T1000 (cell line): ENCODE measurements around the gene FMO5.
"Not testable (repeated sequence)": the region's sequence is repeated elsewhere in the genome, so short reads cannot be mapped to it uniquely, and the experiment has no call there.

Experiments
- DNase-seq: peaks from one replicate; lab custom pipeline; 2025; ENCODE audit warnings: mixed read lengths; lab: John Stamatoyannopoulos, UW

Gene FMO5

DNA sequence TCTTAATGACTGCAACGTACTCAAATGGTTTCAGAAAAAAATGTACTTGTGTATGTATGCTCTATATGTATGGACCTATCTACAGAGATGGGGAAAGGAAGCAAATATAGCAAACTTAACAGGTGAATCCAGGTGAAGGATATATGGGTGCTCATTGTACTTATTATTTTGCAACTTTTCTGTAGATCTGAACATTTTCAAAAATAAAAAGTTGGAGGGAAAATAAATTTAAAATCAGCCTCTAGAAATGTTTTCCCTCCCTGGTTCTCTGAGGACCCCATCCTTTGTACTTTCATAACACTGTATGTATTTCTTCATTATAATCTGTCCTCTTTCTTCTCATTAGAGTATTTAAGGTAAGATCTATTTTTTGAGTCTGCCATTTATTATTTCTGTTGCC lies 17.9 kb downstream of the FMO5 start:
- DNase-seq, result no peak

DNA sequence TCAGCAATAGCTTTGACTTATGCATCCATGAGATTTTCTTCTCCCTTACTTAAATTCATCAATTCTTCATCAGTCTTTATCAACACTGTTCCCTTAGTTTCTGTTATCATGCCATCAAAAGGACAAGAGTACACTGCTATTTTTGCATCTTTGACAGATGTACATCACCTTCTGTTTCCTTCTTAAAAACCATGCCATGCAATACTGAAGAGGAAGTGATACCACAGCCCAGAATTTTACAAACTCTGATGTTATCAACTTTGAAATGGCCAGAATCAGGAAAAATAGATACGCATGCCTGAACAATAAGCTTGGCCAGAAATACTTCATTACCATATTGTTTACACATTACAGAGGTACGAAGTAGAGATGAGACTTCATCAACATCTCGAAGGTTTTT lies 21.1 kb downstream of the FMO5 start:
- DNase-seq, result no peak

DNA sequence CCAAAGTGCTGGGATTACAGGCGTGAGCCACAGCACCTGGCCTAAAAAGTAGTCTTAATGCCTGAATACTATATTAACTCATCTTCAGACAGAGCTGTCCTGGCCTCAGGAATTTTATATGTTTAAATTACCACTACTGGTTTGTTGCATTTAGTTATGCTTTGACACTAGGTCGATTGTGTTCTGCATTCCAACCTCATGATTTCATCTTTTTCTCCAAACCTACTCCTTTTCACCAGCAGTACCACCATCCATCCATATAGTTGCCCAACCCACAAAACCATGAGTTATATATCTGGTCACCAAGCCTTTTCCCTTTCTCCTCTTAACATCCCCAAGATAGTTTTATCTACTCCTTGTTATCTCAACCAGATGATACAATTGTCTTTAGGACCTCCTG lies 22.6 kb downstream of the FMO5 start:
- no peak for DNase-seq

DNA sequence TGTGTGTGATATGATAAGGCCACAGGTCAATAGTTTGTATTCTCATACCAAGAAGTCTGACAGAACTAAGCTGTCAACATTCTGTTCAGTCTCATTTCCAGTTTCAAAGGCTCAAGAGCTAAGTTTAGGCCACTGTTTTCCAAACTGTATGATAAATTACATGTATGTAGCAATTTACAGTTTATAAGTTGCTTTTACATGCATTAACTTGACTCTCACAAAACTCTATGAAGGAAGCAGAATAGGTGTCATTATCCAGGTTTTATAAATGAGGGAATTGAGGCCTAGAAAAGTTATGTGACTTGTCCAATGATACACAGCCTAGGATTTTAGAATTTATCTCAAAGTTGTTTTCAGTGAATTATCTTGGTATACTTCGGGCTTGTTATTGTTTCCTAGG lies 23.4 kb downstream of the FMO5 start:
- DNase-seq, result no peak

DNA sequence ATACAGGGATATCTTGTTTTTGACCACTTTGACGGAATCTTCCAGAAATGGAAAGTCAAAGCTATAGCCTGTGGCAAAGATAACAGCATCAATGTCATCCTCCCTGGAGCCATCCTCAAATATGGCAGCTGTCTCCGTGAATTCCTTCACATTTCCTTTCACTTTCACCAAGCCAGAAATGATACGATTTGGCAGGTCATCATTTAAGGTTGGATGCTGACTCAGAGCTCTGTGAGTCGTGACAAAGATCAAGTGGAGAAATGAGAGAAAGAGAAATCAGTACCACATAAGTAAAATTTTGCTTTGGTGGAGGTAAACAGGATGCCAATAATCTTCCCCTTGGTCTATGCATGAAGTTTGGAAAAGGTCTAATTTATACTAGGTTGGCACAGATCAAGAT lies 23.9 kb downstream of the FMO5 start:
- DNase-seq, result no peak

DNA sequence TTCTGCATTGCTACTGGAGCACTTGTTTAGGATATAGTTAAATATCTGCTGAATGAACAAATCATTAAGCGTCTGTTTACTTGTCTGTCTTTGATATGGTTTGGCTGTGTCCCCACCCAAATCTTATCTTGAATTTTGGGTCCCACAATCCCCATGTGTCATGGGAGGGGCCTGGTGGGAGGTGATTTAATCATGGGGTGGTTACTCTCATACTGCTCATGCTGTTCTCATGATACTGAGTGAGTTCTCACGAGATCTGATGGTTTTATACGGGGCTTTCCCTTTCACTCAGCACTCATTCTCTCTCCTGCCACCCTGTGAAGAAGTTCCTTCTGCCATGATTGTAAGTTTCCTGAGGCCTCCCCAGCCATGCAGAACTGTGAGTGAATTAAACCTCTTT lies 27.8 kb downstream of the FMO5 start:
- not testable (repeated sequence) for DNase-seq

DNA sequence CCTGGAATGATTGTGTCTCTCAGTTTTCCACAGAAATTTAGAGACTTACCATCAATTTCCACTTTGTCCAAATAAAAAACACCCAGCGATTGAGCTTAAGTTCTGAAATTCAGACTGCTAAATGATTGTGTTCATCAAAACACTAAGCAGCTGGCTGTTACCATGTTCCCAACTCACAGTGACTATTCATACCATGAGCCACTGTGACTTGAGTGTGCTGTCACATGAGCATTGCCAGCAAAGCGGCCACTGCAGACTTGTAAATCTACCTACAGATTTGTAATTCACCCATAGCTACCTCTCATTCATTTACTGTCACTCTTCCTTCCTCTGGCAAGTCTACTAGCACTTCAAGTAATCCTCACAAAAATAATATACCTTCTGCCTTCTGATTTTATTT lies 35.6 kb downstream of the FMO5 start:
- DNase-seq, result no peak

DNA sequence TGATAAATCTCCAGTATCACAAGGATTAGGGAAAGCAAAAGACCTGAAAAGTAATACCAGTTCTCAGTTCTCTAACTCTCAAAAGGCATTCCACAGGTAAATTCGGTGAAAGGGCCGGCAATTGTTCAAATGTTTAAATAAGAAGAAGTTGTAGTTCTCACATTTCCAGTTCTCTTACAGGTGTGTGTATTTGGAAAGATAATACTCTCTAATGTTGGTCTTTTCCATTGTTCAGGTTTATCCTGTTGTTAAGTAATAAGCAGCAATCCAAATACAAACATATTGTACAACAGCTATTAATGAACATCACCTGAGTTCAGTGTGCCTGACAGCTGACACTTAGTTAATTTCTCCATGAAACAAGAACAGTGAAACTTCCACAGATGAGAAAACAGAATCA lies 39.7 kb downstream of the FMO5 start:
- no peak for DNase-seq

DNA sequence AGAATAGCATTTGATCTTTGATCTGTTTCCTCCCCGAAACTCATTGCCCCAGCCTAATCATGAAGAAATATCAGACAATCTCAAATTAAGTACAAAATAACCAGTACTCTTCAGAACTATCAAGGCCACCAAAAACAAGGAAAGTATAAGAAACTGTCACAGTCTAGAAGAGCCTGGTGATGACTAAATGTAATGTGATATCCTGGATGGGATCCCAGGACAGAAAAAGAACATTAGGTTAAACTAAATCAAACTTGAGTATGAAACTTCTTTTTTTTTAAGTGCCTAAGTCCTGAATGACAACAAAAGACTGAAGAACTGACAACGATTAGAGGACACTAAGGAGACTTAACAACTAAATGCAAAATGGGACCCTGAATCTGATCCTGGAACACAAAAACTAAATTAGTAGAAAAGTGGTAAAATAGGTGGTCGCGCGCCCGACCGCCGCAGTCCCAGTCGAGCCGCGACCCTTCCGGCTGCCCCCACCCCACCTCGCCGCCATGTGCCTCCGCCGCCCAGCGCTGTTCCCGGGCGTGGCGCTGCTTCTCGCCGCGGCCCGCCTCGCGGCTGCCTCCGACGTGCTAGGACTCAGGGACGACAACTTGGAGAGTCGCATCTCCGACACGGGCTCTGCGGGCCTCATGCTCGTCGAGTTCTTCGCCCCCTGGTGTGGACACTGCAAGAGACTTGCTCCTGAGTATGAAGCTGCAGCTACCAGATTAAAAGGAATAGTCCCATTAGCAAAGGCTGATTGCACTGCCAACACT lies 47.3 kb downstream of the FMO5 start:
- DNase-seq, result no peak

DNA sequence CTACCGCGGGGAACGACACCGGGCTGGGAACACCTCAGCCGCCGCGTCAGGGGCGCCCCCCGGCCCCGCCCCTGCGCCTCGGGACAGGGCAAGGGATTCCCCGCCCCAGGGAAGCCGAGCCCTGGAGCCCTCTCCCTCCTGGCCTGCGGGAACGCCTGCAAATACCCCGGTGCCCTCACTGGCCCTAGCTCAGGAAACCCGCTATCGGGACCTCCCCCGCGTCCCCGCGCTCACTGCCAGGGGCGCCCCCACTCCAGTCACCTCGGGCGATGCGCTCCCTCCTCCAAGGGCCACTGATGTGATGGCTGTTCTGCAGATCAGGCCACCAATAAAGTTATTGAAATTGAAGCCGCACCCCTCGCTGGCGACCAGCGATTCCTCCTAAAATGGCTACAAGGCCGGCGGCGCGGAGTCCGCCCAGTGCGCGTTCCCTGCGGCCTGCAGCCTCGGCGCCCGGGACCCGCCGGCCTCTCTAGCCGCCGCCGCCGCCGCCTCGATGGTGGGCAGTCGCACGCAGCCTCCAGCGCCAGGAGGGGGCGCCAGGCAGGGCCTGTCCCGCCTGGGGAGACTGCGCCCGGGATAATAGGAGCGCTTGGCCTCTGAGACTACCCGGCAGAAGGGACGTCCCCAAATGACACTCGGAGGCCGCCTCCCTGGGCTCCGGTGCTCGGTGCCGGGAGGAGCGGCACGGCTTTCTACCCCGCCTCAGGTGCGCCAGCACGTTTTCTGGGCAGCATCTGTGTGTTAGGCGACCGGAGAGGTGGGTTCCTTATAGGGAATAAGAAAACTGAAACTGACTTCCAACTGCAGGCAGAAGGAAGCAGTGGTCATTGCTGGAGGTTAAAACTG lies 52.7 kb downstream of the FMO5 start, which contains the start of gene PRKAB2:
PRKAB2 (minus strand) TSS at position 303 of the 849 bp plus-strand sequence. CDS start 326 bp downstream, outside the sequence.
- DNase-seq, result peak; percentile 91

DNA sequence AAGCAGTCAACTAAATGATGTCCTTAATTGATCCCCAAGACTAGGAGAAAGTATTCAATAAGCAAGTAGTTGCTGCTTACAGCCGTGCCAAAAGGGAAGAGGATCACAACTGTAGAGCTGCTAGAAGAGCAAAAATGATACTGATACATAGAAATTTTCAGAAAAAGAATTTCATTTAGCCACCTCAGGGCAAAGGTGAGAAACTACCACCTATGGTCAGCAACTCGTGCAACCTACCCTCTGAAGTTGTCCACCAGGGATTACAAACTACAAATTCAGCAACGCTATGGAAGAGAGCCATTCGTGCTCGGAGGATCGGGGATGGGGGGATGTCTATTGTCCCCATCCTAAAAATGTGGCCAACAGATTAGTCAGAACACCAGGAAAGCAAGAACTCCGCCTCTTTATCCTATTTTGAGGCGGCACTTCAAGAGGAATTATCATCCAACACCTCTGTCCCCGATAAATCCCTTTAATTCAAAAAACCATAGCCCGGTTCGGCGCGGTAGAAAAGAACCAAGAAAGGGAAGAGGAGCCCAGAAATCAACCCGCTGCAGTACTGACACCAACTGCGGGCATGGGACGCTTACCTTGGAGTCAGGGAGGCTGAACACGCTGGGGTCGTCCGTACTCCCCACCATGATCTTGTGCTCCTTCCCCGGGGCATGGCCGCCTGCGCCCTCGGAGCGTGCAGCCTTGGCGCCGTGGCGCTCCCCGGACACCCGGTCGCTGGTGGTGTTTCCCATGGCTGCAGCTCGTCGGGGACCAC lies 53.6 kb downstream of the FMO5 start:
- no peak for DNase-seq

DNA sequence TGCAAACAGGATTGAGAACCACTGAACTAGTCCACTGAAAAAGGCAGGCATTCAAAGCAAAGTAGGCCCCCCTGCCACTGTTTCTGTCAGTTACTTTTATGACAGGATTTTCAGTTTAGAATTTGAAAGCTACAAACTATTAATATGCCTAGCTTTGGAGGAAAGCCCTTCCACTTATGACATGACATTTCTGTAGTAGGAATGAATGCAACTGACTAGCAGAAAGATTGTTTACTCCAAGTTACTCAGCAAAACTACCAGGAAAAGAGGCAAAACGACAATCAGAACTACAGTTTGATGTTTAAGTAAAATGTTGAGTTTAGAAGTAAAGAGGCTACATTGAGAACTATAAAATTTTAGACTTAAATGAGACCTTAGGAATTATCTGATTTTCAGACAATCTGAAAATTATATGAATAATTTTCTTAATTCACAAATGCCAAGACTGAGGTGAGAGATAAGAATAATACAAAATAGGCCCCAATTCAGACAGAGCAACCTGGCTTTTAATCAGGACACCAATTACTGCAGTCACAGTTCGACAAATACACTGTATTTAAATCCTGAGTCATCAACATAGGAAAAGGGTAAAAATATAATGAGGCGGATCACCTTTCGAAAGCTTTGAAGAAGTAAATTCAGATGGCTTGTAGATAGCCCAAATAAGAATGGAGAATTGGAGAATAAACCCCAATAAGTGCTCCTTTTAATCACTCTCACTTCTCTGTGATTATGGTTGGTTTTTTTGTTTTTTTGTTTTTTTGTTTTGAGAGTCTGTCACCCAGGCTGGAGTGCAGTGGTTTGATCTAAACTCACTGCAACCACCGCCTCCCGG lies 55.1 kb downstream of the FMO5 start:
- no peak for DNase-seq

DNA sequence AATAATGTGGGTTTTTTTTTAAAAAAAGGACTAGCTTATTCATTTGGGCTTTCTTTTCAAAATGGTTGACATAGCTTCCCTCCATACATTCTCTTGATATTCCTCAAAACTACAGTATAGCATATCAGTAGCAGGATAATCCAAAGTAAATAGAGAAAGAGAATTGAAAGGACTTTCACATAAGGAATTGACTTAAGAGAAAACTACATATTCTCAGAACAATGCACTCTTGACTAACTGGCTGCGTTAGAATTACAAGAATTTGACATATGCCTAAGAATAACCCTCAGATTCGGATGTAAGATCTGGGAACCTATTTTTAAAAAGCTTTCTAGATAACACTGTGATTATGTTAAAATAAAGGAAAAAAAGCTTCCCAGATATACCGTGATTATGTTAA lies 56.0 kb downstream of the FMO5 start:
- no peak for DNase-seq

DNA sequence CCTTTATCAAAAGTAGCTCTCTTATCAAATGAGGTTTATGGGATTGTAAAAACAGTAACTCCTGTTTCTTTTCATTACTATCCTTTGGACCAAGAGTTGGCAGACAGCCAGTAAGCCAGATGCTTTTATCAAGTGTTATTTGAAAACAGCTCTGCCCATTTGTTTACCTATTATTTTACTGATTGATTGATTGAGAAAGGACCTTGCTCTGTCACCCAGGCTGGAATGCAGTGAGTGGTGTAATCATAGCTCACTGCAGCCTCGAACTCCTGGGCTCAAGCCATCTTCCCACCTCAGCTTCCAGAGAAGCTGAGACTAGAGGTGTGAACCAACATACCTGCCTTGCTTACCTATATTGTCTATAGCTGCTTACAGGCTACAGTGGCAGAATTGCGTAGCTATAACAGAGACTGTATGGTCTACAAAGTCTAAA lies 56.5 kb downstream of the FMO5 start:
- DNase-seq, result no peak

DNA sequence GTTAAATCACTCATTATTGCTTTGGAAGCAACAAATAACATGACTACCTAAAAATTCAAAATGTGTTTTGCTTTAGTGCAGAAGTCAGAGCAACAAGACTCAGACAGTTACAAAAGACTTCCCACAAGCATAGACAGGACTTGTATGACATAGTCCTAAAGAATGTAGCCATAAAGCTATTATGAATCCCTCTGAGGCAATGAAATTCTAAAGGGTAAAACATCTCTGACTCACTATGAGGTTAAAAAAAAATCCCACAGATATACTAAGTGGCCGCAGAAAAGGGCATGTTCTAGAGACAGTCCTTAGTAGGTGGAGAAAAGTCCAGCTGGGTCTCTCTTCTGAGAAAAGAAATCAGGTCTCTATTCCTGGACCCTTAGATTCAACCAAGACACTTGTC lies 57.8 kb downstream of the FMO5 start:
- DNase-seq, result peak; percentile 29

DNA sequence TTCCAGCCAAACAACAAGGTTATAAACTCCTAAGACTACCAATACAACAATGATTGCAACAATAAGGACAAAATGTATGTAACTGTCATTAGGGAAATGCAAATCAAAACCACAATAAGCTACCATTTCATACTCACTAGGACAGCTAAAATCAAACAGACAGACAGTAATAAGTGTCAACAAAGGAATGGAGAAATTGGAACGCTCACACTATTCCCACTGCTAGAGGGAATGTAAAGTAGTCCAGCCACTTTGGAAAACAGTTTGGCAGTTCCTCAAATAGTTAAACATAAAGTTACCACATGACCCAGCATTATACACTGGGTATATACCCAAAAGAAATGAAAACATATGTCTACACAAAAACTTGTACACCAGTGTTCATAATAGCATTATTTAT lies 62.1 kb downstream of the FMO5 start:
- DNase-seq, result no peak

DNA sequence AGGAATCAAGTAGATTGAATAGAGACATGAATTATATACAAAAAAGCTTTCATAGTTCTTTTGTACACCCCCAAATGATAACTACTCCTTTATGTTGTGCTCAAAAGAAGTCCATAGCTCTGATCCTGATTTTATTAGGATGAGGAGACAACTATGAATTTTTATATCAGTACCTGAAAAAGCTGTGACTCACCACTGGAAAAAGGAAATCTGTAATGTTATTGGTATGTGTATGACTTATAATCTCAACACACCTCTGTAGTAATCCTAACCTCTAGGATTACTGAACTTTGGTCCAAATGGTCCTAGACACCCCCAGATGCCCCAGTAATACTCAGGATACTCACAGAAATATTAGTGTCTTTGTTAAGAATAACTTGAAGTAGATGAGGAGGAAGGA lies 63.0 kb downstream of the FMO5 start:
- no peak for DNase-seq

DNA sequence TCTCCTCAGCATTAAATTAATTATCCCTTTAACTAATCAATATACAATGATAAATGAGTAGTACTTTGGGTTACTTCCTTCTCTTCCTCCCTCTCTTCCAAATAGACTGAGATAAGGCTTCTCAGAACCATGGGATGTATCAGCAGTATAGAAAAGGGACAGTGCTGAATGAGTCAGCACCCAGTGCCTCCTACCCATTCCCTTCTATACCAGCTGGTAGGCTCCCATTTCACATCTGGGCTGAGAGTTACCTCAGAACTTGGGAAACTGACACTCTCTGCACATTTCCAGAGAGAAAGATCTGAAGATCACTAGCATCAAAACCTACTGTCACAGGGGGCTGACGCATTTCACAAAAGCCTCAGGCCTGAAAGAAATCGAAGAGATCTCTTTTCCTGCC lies 68.0 kb downstream of the FMO5 start:
- DNase-seq, result not testable (repeated sequence)

DNA sequence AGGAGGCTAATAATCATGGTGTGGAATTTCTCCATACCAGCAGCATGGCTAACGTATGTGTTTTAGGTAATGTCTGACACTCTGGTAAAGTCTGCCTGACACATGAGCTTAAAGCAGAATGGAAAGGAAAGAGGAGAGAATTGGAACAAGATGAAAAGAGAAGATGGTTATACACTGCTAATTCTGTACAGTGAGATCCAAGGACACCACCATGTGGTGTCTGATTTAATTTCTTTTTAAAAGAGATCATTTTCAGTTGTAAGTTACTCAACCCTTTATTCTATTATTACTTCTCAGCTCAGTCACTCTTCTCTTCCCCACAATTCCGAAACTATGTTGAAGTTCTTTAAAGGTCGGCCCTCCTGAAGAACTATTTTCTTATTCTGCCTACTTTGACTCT lies 68.5 kb downstream of the FMO5 start:
- DNase-seq, result no peak

DNA sequence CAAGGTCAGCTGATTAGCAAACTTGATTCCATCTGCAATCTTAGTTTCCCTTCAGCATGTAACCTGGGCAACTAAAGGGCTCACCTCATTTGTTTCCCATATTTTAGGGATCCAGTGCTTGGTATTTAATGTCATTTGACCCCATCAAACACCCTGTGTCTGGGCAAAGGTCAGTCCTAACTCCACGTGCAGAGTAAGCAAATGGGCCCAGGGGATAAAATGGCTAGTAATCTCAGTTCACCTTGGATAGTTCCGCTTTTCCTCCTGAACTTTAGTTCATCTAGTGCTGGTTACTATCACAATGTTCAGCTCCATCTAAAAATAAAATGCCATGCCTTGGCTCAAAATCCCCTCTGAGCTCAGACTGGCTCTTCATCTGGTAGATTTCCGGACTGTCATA lies 72.4 kb downstream of the FMO5 start:
- no peak for DNase-seq

DNA sequence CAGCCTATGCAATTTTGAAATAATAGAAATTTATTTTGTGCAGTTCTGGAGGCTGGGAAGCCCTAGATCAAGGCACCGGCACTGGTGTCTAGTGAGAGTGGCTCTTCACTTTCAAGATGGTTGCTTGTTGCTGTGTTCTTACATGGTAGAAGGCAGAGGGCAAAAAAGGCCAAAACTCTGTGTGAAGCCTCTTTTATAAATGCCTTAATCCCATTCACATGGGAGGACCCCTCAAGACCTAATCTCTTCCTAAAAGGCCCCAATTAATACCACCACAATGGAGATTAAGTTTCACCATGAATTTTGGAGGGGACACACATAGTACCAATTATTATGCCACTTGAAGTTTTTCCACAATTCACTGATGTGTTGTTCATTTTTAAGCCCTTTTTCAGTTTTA lies 73.9 kb downstream of the FMO5 start:
- no peak for DNase-seq

DNA sequence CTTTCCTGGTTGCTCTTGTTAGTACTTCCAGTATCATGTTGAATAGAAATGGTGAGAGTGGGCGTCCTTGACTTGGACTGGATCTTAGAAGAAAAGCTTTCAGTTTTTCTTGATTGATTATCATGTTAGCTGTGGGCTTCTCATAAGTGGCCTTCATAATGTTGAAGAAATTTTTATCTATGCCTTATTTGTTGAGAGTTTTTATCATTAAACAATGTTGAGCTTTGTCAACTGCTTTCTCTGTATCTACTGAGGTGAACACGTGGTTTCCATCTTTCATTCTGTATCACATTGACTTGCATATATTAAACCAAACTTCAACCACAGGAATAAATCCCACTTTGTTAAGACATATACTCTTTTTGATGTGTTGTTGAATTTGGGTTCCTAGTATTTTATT lies 82.3 kb downstream of the FMO5 start:
- no peak for DNase-seq
